Body of pancreas (tissue), 4 donors: ENCODE data around the gene ASRGL1. TPM values are rescaled to one million over a fixed set of nuclear protein-coding genes. Genes with fewer than 3 reads are reported as not detected.
"Not testable (repeated sequence)": the region's sequence is repeated elsewhere in the genome, so short reads cannot be mapped to it uniquely, and the experiment has no call there.

Experiments
- ATAC-seq: fragments of 150-250 bp; one replicate; pipeline ENCODE4 v1.9.1; 2016
- DNase-seq, 4 donors: peaks; one replicate each; pipeline ENCODE4 v3.0.0-alpha.2; 2019
- H3K27ac ChIP-seq, 4 donors: fragments of 200-600 bp; sonication (generic); 1 replicate in 3 of 4; 2 replicates in 1 of 4; pipeline versions ENCODE4 v1.5.1 to v1.6.1; 2016 to 2019; ENCODE audit warnings: mild to moderate bottlenecking in 1 of 4, mixed read lengths in 1 of 4, moderate library complexity in 1 of 4
- H3K27me3 ChIP-seq, 2 donors: fragments of 200-600 bp; sonication (generic); one replicate each; pipeline ENCODE4 v1.6.0; 2016; ENCODE audit warnings: mild to moderate bottlenecking in 1 of 2
- H3K36me3 ChIP-seq, 2 donors: fragments of 200-600 bp; sonication (generic); replicated peaks in 1 of 2; 2 replicates each; pipeline ENCODE4 v1.5.1; 2016; ENCODE audit warnings: low read depth in 2 of 2; ENCODE audit not compliant: insufficient read depth in 1 of 2
- H3K4me1 ChIP-seq: fragments of 200-600 bp; sonication (generic); one replicate; pipeline ENCODE4 v1.6.0; 2016
- H3K4me3 ChIP-seq, 2 donors: fragments of 200-600 bp; sonication (generic); 1 replicate in 1 of 2; 2 replicates in 1 of 2; pipeline ENCODE4 v1.5.1; 2016 to 2019
- H3K9me3 ChIP-seq, 3 donors: fragments of 200-600 bp; sonication (generic); 1 replicate in 2 of 3; 2 replicates in 1 of 3; pipeline ENCODE4 v1.5.1; 2016
- POLR2A ChIP-seq, 3 donors: fragments of 450-650 bp; IDR thresholded peaks; one replicate each; pipeline ENCODE4 v1.6.1; 2016; ENCODE audit warnings: antibody characterized with exemption in 3 of 3, mild to moderate bottlenecking in 2 of 3
- WGBS, 2 donors: methylation state at CpG; one replicate each; pipeline ENCODE4 v1.1.5; 2017; 5-methylcytosine and 5-hydroxymethylcytosine counted together
- intact Hi-C: fragments of 100-400 bp; cut with DNase I; formaldehyde crosslinking; loops from one replicate; pipeline ENCODE4 v1.15.1; 2023
- total RNA-seq, 2 donors: library from RNA; depleted of rRNA; stranded (reverse); fragments of >200 nt; gene quantifications; one replicate each; pipeline ENCODE4 v1.1.0, GENCODE V29; 2016
- TF ChIP-seq, protein P1 (sequence below), 7 experiments: fragments of 450-650 bp in 4 of 7; fragments of 200-600 bp in 3 of 7; sonication (generic) in 3 of 7; IDR thresholded peaks; one replicate each; pipeline ENCODE4 v1.5.1; 2016 to 2019; ENCODE audit warnings: antibody characterized with exemption in 7 of 7

ASRGL1 gene
- total RNA-seq, 2 donors from 2014 or later, result 15.3 to 69.5 TPM

DNA sequence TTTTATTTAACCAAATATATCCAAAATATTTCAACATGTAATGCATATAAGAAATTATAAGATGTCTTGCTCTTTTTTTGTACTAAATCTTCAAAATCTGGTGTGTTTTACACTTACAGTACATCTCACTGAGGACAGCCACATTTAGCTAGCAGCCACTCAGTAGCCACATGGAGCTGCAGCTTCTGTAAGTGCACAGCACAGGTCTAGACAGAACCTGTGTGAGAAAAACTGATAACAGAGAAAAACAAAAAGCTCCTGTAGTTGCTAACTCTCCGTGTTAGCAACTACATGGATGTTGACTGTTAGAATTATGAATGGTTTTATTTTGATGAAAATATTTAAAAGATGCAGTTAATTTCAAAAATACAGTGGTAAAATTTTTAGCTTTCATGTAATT is 22.2 kb downstream of the ASRGL1 start:
- no peak for DNase-seq
- TF ChIP-seq, protein P1, sequence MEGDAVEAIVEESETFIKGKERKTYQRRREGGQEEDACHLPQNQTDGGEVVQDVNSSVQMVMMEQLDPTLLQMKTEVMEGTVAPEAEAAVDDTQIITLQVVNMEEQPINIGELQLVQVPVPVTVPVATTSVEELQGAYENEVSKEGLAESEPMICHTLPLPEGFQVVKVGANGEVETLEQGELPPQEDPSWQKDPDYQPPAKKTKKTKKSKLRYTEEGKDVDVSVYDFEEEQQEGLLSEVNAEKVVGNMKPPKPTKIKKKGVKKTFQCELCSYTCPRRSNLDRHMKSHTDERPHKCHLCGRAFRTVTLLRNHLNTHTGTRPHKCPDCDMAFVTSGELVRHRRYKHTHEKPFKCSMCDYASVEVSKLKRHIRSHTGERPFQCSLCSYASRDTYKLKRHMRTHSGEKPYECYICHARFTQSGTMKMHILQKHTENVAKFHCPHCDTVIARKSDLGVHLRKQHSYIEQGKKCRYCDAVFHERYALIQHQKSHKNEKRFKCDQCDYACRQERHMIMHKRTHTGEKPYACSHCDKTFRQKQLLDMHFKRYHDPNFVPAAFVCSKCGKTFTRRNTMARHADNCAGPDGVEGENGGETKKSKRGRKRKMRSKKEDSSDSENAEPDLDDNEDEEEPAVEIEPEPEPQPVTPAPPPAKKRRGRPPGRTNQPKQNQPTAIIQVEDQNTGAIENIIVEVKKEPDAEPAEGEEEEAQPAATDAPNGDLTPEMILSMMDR (IDR thresholded peaks at IDR 0.05), result no peak
- no peak for TF ChIP-seq POLR2A (IDR thresholded peaks at IDR 0.05)
- intact Hi-C loops, result no loop called here
- no peak for ATAC-seq
- H3K36me3 ChIP-seq, result peaks cover 0 to 2% of the 10 kb centered on the region in 2 donors
- H3K9me3 ChIP-seq, result no peaks in the 10 kb centered on the region
- H3K4me3 ChIP-seq, result no peak overlapping the region
- H3K4me1 ChIP-seq, result peaks cover 4% of the 10 kb centered on the region
- H3K27me3 ChIP-seq, result no peaks in the 10 kb centered on the region
- H3K27ac ChIP-seq, result no peak overlapping the region
- WGBS, 2 donors, result 73 to 76% methylated on average over 1 of the region's 1 CpG

DNA sequence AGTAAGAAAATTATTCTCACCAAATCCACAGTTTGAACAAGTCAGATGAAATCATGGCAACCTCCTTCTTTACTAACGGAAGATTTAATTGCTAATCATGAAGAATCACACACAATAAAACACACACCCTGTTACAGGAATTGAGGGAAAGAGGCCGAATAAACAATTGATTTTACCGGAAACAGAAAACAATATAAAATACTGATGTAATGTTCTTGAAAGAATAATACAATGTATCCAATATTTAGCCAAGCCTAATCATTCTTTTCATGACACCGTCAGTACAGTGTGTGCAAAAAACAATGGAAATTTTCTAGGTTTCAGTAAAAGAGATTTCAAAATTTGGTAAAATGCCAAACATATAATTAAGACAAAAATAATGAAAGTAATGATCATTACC is 23.4 kb downstream of the ASRGL1 start:
- TF ChIP-seq, protein P1 (IDR thresholded peaks at IDR 0.05), result no peak
- no peak for TF ChIP-seq POLR2A (IDR thresholded peaks at IDR 0.05)
- Histone ChIP-seq H3K27me3 (no peaks in the 10 kb centered on the region), H3K27ac (no peak overlapping the region), H3K9me3 (no peaks in the 10 kb centered on the region), H3K4me3 (no peak overlapping the region), H3K4me1 (no peaks in the 10 kb centered on the region), H3K36me3 (peaks cover 0 to 2% of the 10 kb centered on the region in 2 donors)
- ATAC-seq (no peak), DNase-seq (no peak)
- intact Hi-C loops, result no loop called here
- 82 to 85% methylated on average over 4 of the region's 4 CpGs for WGBS, 2 donors

DNA sequence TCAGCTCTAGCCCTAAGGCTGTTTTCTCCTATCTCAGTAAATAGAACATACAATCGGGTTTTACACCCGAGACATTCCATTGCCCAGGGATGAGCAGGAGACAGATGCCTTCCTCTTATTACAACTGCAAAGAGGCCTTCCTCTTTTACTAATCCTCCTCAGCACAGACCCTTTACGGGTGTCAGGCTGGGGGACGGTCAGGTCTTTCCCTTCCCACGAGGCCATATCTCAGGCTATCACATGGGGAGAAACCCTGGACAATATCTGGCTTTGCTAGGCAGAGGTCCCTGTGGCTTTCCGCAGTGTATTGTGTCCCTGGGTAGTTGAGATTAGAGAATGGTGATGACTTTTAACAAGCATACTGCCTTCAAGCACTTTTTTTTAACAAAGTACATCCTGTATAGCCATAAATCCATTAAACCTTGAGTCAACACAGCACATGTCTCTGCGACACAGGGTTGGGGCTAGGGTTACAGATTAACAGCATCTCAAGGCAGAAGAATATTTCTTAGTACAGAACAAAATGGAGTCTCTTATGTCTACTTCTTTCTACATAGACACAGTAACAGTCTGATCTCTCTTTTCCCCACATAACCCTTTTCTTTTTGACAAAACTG is 31.7 kb downstream of the ASRGL1 start:
- DNase-seq, H3K27me3 ChIP-seq, intact Hi-C loops, H3K36me3 ChIP-seq, H3K27ac ChIP-seq, ATAC-seq, H3K9me3 ChIP-seq, H3K4me3 ChIP-seq: not testable (repeated sequence)
- 79 to 82% methylated on average over 7 of the region's 7 CpGs for WGBS, 2 donors
- H3K4me1 ChIP-seq, result peaks cover 16% of the 10 kb centered on the region

DNA sequence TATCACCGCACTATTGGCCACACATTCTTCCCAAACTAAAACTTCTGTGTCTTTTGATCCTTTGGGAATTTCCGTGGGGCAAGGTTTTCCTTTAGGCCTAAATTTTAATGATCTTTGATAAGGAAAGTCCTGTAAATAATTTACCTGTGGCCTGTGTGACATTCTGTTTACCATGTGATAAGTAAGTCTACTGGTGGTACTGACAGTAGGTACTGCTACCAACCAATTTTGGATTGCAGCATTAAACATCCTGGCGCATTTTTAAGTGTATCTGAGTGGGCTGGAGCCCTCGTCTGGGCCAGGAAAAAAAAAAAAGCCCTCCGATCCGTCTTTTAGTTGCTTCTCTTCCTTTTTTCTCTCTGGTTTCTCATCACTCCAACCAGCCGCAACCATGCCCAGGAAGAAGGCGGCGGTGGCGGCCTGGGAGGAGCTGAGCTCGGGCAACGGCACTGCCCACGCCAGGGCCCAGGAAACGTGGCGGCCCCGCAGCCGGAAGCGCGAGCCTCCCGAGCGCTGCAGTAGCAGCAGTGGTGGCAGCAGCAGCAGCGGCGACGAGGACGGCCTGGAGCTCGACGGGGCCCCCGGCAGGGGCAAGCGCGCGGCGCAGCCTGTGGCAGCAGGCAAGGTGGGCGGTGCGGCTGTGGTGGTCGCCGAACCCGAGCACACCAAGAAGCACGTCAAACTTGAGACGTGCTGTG is 33.6 kb downstream of the ASRGL1 start:
- intact Hi-C loops, result no loop called here
- H3K4me3 ChIP-seq, result no peak overlapping the region

DNA sequence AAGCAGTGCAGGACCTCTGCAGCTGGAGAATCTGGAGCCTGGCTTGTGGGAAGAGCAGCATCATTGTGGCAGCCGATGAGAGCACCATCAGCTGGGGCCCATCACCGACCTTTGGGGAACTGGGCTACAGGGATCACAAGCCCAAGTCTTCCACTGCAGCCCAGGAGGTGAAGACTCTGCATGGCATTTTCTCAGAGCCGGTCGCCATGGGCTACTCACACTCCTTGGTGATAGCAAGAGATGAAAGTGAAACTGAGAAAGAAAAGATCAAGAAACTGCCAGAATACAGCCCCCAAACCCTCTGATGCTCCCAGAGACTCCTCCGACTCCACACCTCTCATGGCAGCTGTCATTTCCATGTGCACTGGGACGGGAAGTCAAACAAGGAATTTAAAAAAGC is 35.6 kb downstream of the ASRGL1 start:
- ATAC-seq (no peak), DNase-seq (no peak)
- intact Hi-C loops, result no loop called here
- TF ChIP-seq, protein P1 (IDR thresholded peaks at IDR 0.05), result no peak
- TF ChIP-seq POLR2A (IDR thresholded peaks at IDR 0.05), result no peak
- H3K4me3 ChIP-seq, result no peak overlapping the region
- H3K27me3 ChIP-seq, result no peaks in the 10 kb centered on the region
- H3K27ac ChIP-seq, result no peak overlapping the region
- no peaks in the 10 kb centered on the region for H3K9me3 ChIP-seq
- peaks cover 16% of the 10 kb centered on the region for H3K4me1 ChIP-seq
- no peaks in the 10 kb centered on the region for H3K36me3 ChIP-seq
- WGBS, 2 donors, result 92 to 96% methylated on average over 5 to 6 of the region's 6 CpGs

More for the DNA sequence above, 33.6 kb downstream of the ASRGL1 start:
- H3K9me3 ChIP-seq, result no peaks in the 10 kb centered on the region
- peaks cover 16% of the 10 kb centered on the region for H3K4me1 ChIP-seq
- peak overlapping the region in 3 of 4 donors; percentile 48 to 64 (median 61) for H3K27ac ChIP-seq
- no peaks in the 10 kb centered on the region for H3K27me3 ChIP-seq
- ATAC-seq (peak; percentile 80), DNase-seq (peak; percentile 25 to 59 (median 26))
- no peaks in the 10 kb centered on the region for H3K36me3 ChIP-seq
- TF ChIP-seq POLR2A (IDR thresholded peaks at IDR 0.05), result peak in 1 of 3 donors; percentile 18
- TF ChIP-seq, protein P1 (IDR thresholded peaks at IDR 0.05), result no peak
- WGBS, 2 donors, result 42 to 48% methylated on average over 19 to 39 of the region's 39 CpGs
